ENCODE measurements around the gene DENND5B.

The DENND5B gene

GRCh38 chr12:31343139-31343538, 247.8 kb downstream of the DENND5B start:
- peaks cover 17% of the 10 kb centered on the region for H3K4me1 Mint-ChIP-seq
- H3K27me3 Mint-ChIP-seq (ENCODE audit: low read depth): no peaks in the 10 kb centered on the region
- H3K9me3 Mint-ChIP-seq: no peaks in the 10 kb centered on the region
- H3K4me3 Mint-ChIP-seq: no peak overlapping the region
- H3K36me3 Mint-ChIP-seq (ENCODE audit: low read depth): no peaks in the 10 kb centered on the region
- TF ChIP-seq CTCF (IDR thresholded peaks at IDR 0.05; ENCODE audit: unreplicated experiment in 3 of 3): no peak
- H3K27ac Mint-ChIP-seq: no peak overlapping the region

- H3K27ac Mint-ChIP-seq: peak overlapping the region; percentile 0 to 6 (median 3)
Measured at GRCh38 chr12:31342286-31342685, 248.7 kb downstream of the DENND5B start.

GRCh38 chr12:31339831-31340622, 250.9 kb downstream of the DENND5B start:
- Mint-ChIP-seq H3K4me1 (peaks cover 7% of the 10 kb centered on the region), H3K27ac (peak overlapping the region in 1 of 3 experiments; percentile 6), H3K9me3 (no peaks in the 10 kb centered on the region), H3K27me3 (ENCODE audit: low read depth) (no peaks in the 10 kb centered on the region), H3K36me3 (ENCODE audit: low read depth) (no peaks in the 10 kb centered on the region), H3K4me3 (no peak overlapping the region)
- TF ChIP-seq CTCF (IDR thresholded peaks at IDR 0.05; ENCODE audit: unreplicated experiment in 3 of 3): no peak

More at GRCh38 chr12:31342286-31342685, 248.7 kb downstream of the DENND5B start:
- no peak for TF ChIP-seq CTCF (IDR thresholded peaks at IDR 0.05; ENCODE audit: unreplicated experiment in 3 of 3)
- Mint-ChIP-seq H3K4me3 (no peak overlapping the region), H3K4me1 (peaks cover 17% of the 10 kb centered on the region), H3K9me3 (no peaks in the 10 kb centered on the region), H3K36me3 (ENCODE audit: low read depth) (no peaks in the 10 kb centered on the region), H3K27me3 (ENCODE audit: low read depth) (no peaks in the 10 kb centered on the region)

- Mint-ChIP-seq H3K4me3 (no peak overlapping the region), H3K27me3 (ENCODE audit: low read depth) (no peaks in the 10 kb centered on the region), H3K9me3 (no peaks in the 10 kb centered on the region), H3K27ac (no peak overlapping the region), H3K36me3 (ENCODE audit: low read depth) (no peaks in the 10 kb centered on the region), H3K4me1 (peaks cover 7% of the 10 kb centered on the region)
- TF ChIP-seq CTCF (IDR thresholded peaks at IDR 0.05; ENCODE audit: unreplicated experiment in 3 of 3): no peak
Measured at GRCh38 chr12:31337952-31338351, 253.0 kb downstream of the DENND5B start.
